GM12864 (cell line): ENCODE data around the gene RAET1G.
"Not testable (repeated sequence)": the region's sequence is repeated elsewhere in the genome, so short reads cannot be mapped to it uniquely, and the experiment has no call there.

ENCODE experiments used
- DNase-seq: peaks from one replicate; pipeline ENCODE4 v3.0.0-alpha.2; 2011; ENCODE audit warnings: low read depth
- H3K4me3 ChIP-seq: 2 replicates; pipeline ENCODE4 v1.5.1; 2011; ENCODE audit warnings: mild to moderate bottlenecking, low read depth, low read length, control low read depth
- TF ChIP-seq, protein P1 (sequence below): IDR thresholded peaks from 2 replicates; pipeline ENCODE4 v1.5.1; 2011; ENCODE audit warnings: low read depth, mild to moderate bottlenecking, moderate library complexity, low read length, control low read depth, inconsistent platforms; ENCODE audit errors: missing control alignments

The RAET1G gene

DNA sequence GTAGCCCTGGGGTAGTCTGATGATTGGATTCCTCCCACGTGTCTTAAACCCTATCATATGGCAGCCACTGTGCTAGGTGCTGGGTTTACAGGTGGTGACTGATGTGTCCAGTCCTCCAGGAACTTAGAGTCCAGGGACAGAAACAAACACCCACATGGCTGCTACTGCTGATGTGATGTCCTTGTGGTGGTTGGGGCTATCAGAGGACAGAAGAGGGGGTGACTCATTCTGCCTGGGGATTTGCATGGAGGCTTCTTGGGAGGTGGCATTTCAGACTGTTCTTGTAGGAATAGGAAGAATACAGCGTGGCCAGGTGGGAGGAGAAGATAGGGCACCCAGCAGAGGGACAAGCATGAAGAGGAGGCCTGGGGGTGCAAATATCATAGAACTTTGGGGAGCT is 9.8 kb downstream of the RAET1G start:
- TF ChIP-seq, protein P1, sequence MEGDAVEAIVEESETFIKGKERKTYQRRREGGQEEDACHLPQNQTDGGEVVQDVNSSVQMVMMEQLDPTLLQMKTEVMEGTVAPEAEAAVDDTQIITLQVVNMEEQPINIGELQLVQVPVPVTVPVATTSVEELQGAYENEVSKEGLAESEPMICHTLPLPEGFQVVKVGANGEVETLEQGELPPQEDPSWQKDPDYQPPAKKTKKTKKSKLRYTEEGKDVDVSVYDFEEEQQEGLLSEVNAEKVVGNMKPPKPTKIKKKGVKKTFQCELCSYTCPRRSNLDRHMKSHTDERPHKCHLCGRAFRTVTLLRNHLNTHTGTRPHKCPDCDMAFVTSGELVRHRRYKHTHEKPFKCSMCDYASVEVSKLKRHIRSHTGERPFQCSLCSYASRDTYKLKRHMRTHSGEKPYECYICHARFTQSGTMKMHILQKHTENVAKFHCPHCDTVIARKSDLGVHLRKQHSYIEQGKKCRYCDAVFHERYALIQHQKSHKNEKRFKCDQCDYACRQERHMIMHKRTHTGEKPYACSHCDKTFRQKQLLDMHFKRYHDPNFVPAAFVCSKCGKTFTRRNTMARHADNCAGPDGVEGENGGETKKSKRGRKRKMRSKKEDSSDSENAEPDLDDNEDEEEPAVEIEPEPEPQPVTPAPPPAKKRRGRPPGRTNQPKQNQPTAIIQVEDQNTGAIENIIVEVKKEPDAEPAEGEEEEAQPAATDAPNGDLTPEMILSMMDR: no peak
- no peak for DNase-seq
- no peak overlapping the region for H3K4me3 ChIP-seq

DNA sequence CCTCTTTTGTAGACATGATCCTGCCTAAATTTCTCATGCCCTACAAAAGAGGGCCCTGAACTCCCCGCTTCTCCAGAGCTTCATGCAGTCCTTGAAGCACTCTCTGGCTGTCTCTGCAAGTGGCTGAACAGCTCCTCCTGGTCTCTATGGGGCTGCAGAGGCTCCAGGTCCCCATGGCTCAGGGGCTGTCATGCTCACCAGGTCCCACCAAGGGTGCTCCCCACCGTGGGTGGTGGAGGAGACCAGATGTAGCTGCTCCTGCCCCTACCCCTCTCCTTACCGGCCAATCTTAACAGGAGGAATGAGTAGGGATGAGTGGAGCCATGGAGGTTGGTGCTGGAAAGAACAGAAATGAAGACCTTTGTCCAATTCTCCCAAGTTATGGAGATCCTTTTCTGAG is 10.2 kb downstream of the RAET1G start:
- H3K4me3 ChIP-seq, DNase-seq: not testable (repeated sequence)

DNA sequence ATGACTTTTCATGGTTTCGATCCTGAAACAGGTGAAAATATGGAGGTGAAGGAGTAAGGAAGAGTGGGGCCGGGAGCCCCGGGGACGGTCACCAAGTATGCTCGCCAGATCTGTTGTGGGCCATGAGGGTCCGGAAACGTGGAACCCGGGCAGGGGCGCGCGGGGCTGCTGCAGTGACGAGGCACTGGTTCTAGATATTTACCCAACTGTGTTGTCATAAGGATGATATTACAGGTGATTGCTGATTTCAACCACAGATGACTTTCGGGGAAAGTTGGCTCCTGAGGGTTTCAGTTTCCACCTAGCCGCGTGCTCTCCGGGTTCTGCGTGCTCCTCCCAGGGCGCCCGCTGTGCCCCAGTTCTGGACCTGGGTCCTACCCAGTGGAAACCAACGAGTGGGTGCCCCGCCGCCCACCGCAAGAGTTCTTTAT is 12.2 kb downstream of the RAET1G start:
- TF ChIP-seq, protein P1: no peak
- no peak for DNase-seq

DNA sequence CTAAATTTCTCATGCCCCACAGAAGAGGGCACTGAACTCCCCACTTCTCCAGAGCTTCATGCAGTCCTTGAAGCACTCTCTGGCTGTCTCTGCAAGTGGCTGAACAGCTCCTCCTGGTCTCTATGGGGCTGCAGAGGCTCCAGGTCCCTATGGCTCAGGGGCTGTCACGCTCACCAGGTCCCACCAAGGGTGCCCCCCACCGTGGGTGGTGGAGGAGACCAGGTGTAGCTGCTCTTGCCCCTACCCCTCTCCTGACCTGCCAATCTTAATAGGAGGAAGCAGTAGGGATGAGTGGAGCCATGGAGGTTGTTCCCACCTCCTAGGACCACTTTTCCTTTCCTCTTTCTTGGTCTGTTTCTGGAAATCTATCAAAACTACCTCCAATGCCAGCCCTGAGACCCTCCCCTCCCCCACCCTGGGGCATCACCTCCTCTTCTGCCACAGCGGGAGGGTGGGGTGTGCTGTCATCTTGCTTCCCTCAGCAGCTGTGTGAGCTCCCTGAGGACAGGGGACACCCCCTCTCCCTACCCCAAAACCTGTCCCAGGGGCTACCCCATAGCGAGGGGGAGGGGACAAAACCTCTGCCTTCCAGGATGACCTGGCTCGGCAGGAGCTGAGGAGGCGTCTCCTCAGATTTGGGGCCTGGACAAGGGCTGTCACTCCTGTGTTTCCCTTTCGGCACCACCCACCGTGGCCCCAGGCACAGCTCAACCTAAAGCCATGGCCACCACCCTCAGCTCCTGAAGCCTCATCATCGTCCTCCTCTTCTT is 13.0 kb downstream of the RAET1G start:
- DNase-seq: no peak
- TF ChIP-seq, protein P1: no peak
- H3K4me3 ChIP-seq: no peak overlapping the region

More for the DNA sequence above, 12.2 kb downstream of the RAET1G start:
- no peak overlapping the region for H3K4me3 ChIP-seq

DNA sequence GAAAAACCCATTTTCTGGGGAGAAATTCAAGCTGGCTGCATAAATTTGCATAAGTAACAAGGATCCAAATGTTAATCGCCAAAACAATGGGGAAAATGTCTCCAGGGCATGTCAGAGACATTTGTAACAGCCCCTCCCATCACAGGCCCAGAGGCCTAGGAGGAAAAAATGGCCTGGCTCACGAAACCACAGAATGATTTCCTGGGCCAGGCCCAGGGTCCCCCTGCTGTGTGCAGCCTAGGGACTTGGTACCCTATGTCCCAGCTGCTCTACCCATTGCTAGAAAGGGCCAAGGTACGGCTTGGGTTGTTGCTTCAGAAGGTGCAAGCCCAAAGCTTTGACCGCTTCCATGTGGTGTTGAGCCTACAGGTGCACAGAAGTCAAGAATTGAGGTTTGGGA is 14.4 kb downstream of the RAET1G start:
- DNase-seq, H3K4me3 ChIP-seq: not testable (repeated sequence)

DNA sequence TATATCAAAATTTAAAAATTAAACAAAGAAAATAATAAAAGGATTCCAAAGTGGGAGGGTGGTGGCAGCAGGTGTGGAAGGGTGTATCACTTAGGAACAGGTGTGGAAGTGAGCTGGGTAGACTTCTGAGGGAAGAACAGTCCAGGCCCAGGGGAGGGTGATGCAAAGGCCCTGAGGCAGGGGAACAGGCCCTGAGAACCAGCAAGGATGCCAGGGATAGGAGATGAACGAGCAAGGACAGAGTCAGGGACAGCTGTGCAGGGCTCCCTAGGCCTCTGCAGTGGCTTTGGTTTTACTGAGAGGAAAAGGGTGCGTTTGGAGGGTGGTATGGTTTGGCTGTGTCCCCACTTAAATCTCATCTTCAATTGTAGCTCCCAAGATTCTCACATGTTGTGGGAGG is 15.6 kb downstream of the RAET1G start:
- no peak for DNase-seq
- TF ChIP-seq, protein P1: no peak
- no peak overlapping the region for H3K4me3 ChIP-seq

DNA sequence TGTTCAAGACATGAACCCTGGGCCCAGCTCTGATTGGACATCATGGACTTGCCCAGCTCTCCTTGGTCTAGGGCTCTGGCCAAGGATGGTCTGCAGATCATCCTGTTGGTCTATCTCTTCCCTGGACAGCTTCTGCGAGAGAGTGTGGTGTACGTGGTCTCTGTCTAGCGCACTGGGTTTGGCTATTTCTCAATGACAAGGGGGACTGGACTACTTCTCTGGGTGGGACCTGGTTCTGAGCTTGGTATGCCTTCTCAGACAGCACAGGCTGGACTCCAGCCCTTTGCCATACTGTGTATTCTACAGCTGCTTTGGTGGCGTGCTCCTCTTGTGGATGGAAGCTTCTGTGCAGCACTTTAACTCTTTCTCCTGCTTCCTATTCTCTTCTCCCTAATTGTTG is 16.5 kb downstream of the RAET1G start:
- H3K4me3 ChIP-seq: no peak overlapping the region
- TF ChIP-seq, protein P1: no peak
- DNase-seq: no peak

DNA sequence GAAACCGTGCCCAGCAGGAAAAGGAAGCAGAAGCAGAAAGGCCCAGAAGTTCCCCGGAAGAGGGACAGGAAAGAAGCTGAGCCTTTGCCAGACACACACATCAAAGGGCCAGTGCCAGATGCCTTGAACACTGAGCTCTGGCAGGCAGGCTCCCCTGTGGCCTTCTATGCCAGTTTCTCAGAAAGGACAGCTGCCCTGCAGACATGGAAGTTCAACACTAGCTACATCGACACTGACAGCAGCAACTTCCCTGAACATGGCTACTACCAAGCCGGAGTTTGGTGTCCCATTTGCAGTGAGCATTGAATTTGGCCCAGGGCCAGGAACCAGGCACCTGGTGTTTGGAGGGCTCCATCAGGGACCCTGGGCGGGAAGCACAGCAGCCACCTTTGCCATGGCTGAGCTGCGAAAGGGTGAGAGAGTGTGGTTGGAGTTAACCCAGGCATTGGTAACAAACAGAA is 17.0 kb downstream of the RAET1G start:
- no peak for DNase-seq
- H3K4me3 ChIP-seq: no peak overlapping the region
- TF ChIP-seq, protein P1: no peak
